ENCODE measurements around the gene TNP2.

- TF ChIP-seq CREB1 (IDR thresholded peaks at IDR 0.05) (no peak), CREB1 (CRISPR knock-in tag; IDR thresholded peaks at IDR 0.05) (no peak), CREB3 (tag; conservative IDR thresholded peaks at IDR 0.05; ENCODE audit: low read depth) (no peak), E4F1 (CRISPR knock-in tag; IDR thresholded peaks at IDR 0.05; ENCODE audit: borderline replicate concordance) (no peak), USF1 (CRISPR knock-in tag; IDR thresholded peaks at IDR 0.05) (no peak), CHD2 (IDR thresholded peaks at IDR 0.05; ENCODE audit: low read depth, low read length) (no peak), CTCF (IDR thresholded peaks at IDR 0.05 in 2 of 3, conservative IDR thresholded peaks at IDR 0.05 in 1 of 3; ENCODE audit: insufficient read depth in 2 of 3, low read depth in 1 of 3, low read length in 3 of 3) (no peak), ZBTB8A (IDR thresholded peaks at IDR 0.05; ENCODE audit: partially characterized antibody) (no peak), NFYB (IDR thresholded peaks at IDR 0.05; ENCODE audit: extremely low read depth, insufficient read length) (no peak), ZFX (CRISPR knock-in tag; IDR thresholded peaks at IDR 0.05) (no peak), TFAM (CRISPR knock-in tag; conservative IDR thresholded peaks at IDR 0.05) (no peak), RAD21 (CRISPR knock-in tag; conservative IDR thresholded peaks at IDR 0.05 in 1 of 2, IDR thresholded peaks at IDR 0.05 in 1 of 2) (no peak), SPI1 (IDR thresholded peaks at IDR 0.05; ENCODE audit: borderline replicate concordance, low read depth, low read length) (no peak), GMEB1 (CRISPR knock-in tag; IDR thresholded peaks at IDR 0.05) (no peak)
Observed at GRCh38 chr16:11229432-11229831, 39.7 kb downstream of the TNP2 start.

All from K562 (cell line).